Pancreas (tissue), 10 donors: ENCODE data around the gene ATOSA. TPM values are rescaled to one million over a fixed set of nuclear protein-coding genes. Genes with fewer than 3 reads are reported as not detected.

Experiments used
- ATAC-seq, 4 donors: fragments of 200-7000 bp; cut with Tn5 transposase; one replicate each; pipeline versions ENCODE4 v1.8.0 to v1.9.1; 2020; ENCODE audit warnings: mild to moderate bottlenecking in 4 of 4, moderate library complexity in 4 of 4
- DNase-seq, 6 donors: peaks; one replicate each; pipeline ENCODE4 v3.0.0-alpha.2; 2020
- FAIRE-seq: peaks from 2 replicates; lab custom pipeline; 2012; peaks lifted over from hg19 to GRCh38; lab: Jason Lieb, UNC
- H3K27ac ChIP-seq, 4 donors: fragments of 200-600 bp; sonication (generic); 1 replicate in 3 of 4; 2 replicates in 1 of 4; pipeline versions ENCODE4 v1.5.0 to v1.8.0; 2020
- H3K27me3 ChIP-seq, 4 donors: fragments of 200-600 bp; one replicate each; pipeline ENCODE4 v1.8.0; 2021
- H3K36me3 ChIP-seq, 3 donors: fragments of 200-600 bp; sonication (generic) in 1 of 3; one replicate each; pipeline versions ENCODE4 v1.5.0 to v1.8.0; 2020 to 2021
- H3K4me1 ChIP-seq, 3 donors: fragments of 200-600 bp; one replicate each; pipeline ENCODE4 v1.8.0; 2021
- H3K4me3 ChIP-seq, 4 donors: fragments of 200-600 bp; sonication (generic) in 2 of 4; one replicate each; pipeline versions ENCODE4 v1.5.0 to v1.8.0; 2020 to 2021
- H3K9me3 ChIP-seq, 4 donors: fragments of 200-600 bp; one replicate each; pipeline ENCODE4 v1.8.0; 2021
- WGBS, 2 donors: extraction: QIAGEN DNeasy Blood & Tissue Kit; methylation state at CpG; one replicate each; pipeline ENCODE4 v1.1.7; 2013; 5-methylcytosine and 5-hydroxymethylcytosine counted together
- intact Hi-C, 3 donors: fragments of 100-400 bp; cut with DNase I; formaldehyde crosslinking; loops; one replicate each; pipeline versions ENCODE4 v1.11.1 to v1.14.2; 2022
- polyA plus RNA-seq, 2 donors: library from polyadenylated mRNA; stranded (reverse); fragments of 200-250 nt; gene quantifications; one replicate each; pipeline ENCODE4 v1.2.3, GENCODE V29; 2013
- total RNA-seq, 6 donors: library from RNA; stranded (reverse); fragmentation: NEBNext Ultra II Directional in 4 of 6; extraction: Animal tissue kit (Norgen Biotek cat#: 25700) in 4 of 6; gene quantifications; one replicate each; pipeline versions ENCODE4 v1.2.1 to v1.2.4, GENCODE V29; 2021 to 2023
- TF ChIP-seq, protein P1 (sequence below), 4 donors: fragments of 200-600 bp; sonication (generic) in 3 of 4; IDR thresholded peaks; one replicate each; pipeline versions ENCODE4 v1.5.0 to v1.8.0; 2021; ENCODE audit warnings: antibody characterized with exemption in 4 of 4
- donor health status: healthy with polysubstance abuse.
- donor health status: DM: no; HTN: no; CAD: no; lungs with moderate emphysema.
- donor health status: DM: no; HTN: no; CAD: no.
- donor health status: control.
- donor health status: control.
- donor health status: Bipolar disorder and iron deficiency.
- donor health status: DM: yes; HTN: yes; CAD: no.
- donor health status: DM: no; HTN: no; CAD: no.
- donor health status: DM: no; HTN: no; CAD: no.
- donor health status: DM: yes; HTN: yes; CAD: no.

The ATOSA gene
- total and polyA plus RNA-seq, 8 donors, result 24.6 to 48.9 (median 36.6) TPM

- H3K4me3 ChIP-seq, result no peak overlapping the region
- no peak for FAIRE-seq
- no peaks in the 10 kb centered on the region for H3K9me3 ChIP-seq
- no peak for ATAC-seq
- H3K36me3 ChIP-seq, result no peaks in the 10 kb centered on the region
- intact Hi-C loops, result no loop called here
- peaks cover 1 to 8% (median 7%) of the 10 kb centered on the region in 3 donors for H3K4me1 ChIP-seq
- WGBS, 2 donors, result 89% methylated on average over 3 of the region's 3 CpGs
- H3K27me3 ChIP-seq, result no peaks in the 10 kb centered on the region
- no peak overlapping the region for H3K27ac ChIP-seq
- DNase-seq, result no peak
- TF ChIP-seq, protein P1, sequence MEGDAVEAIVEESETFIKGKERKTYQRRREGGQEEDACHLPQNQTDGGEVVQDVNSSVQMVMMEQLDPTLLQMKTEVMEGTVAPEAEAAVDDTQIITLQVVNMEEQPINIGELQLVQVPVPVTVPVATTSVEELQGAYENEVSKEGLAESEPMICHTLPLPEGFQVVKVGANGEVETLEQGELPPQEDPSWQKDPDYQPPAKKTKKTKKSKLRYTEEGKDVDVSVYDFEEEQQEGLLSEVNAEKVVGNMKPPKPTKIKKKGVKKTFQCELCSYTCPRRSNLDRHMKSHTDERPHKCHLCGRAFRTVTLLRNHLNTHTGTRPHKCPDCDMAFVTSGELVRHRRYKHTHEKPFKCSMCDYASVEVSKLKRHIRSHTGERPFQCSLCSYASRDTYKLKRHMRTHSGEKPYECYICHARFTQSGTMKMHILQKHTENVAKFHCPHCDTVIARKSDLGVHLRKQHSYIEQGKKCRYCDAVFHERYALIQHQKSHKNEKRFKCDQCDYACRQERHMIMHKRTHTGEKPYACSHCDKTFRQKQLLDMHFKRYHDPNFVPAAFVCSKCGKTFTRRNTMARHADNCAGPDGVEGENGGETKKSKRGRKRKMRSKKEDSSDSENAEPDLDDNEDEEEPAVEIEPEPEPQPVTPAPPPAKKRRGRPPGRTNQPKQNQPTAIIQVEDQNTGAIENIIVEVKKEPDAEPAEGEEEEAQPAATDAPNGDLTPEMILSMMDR (IDR thresholded peaks at IDR 0.05), result no peak
Observed at GRCh38 chr15:52681441-52681840, 2.3 kb upstream of the ATOSA start.

DNA sequence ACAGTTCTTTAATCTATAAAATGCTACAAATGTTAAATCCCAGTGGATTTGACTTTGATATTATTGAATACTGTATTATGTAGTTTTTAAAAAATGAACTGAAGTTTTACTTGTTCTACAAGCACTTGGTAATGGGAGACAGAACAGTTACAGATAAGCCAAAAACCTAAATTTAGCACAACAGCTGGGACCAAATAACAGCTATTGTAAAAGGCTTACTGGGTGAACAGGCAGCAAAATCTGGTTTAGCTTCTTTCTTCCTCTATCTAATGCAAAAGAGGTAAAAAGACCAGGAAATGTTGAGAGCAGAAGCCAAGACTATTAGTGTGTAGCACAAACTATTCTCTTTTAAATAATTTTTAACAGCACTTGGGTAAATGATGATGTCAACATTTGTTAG lies 1.6 kb upstream of the ATOSA start:
- no peaks in the 10 kb centered on the region for H3K9me3 ChIP-seq
- no peak overlapping the region for H3K4me3 ChIP-seq
- TF ChIP-seq, protein P1 (IDR thresholded peaks at IDR 0.05), result no peak
- no peak overlapping the region for H3K27ac ChIP-seq
- FAIRE-seq, result no peak
- no peaks in the 10 kb centered on the region for H3K27me3 ChIP-seq
- no peaks in the 10 kb centered on the region for H3K36me3 ChIP-seq
- intact Hi-C loops, result no loop called here
- ATAC-seq, result no peak
- H3K4me1 ChIP-seq, result peaks cover 7 to 15% (median 8%) of the 10 kb centered on the region in 3 donors
- DNase-seq, result no peak

GRCh38 chr15:52680041-52680391 lies 828 bp upstream of the ATOSA start:
- TF ChIP-seq, protein P1 (IDR thresholded peaks at IDR 0.05), result no peak
- no peak for ATAC-seq
- no peaks in the 10 kb centered on the region for H3K27me3 ChIP-seq
- H3K27ac ChIP-seq, result no peak overlapping the region
- no peak for FAIRE-seq
- WGBS, 2 donors, result 29 to 39% methylated on average over 3 of the region's 3 CpGs
- H3K9me3 ChIP-seq, result no peaks in the 10 kb centered on the region
- H3K4me1 ChIP-seq, result peaks cover 13 to 17% (median 15%) of the 10 kb centered on the region in 3 donors
- peak overlapping the region in 2 of 4 donors; percentile 80 to 87 for H3K4me3 ChIP-seq
- intact Hi-C loops, result no loop called here
- DNase-seq, result no peak
- peaks cover 0 to 6% (median 0%) of the 10 kb centered on the region in 3 donors for H3K36me3 ChIP-seq

DNA sequence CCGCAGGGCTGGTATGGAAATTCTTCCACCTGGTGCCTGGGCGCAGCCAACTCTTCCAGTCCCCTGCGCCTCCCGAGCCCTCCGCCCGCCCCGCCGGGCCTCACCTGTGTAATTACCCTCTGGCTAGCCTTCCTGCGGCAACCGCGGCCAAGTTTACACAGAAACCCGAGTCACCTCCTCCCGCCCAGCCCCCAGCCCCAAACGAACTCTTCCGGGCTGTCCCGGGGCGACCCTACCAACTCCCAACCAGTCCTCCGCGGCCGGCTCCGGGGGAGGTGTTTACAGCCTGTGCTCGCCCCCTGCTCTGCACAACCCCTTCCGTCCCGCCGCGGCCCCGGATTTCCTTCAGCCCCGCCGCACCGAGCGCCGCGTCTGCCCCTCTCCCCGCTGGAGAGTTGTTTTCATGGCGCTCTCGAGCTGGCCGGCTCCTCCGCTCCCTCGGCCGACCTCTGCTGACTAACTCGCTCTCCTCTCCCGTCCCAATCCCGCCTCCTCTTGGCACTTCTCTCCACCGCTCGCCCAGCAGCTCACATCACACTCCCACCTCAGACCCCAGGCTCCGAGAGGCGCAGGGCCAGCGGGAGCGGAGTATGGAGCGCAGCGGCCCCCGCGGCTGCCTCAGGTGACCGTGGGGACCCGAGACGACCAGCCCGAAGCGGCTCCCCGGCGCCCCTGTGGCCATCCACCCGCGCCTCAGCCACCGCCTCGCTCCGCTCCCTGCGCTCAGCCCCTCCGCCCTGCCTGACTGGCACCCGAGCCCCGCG lies 538 bp downstream of the ATOSA start:
- WGBS, 2 donors, result 1% methylated on average over 65 to 70 of the region's 70 CpGs
- Histone ChIP-seq H3K4me1 (peaks cover 22 to 31% (median 28%) of the 10 kb centered on the region in 3 donors), H3K27me3 (no peaks in the 10 kb centered on the region), H3K4me3 (peak overlapping the region; percentile 71 to 87 (median 82)), H3K9me3 (no peaks in the 10 kb centered on the region), H3K36me3 (peaks cover 0 to 15% (median 0%) of the 10 kb centered on the region in 3 donors), H3K27ac (peak overlapping the region; percentile 96 to 99 (median 96))
- DNase-seq, result peak; percentile 90 to 96 (median 92)
- TF ChIP-seq, protein P1 (IDR thresholded peaks at IDR 0.05), result no peak
- ATAC-seq, result peak; percentile 80 to 81 (median 80)
- no peak for FAIRE-seq
- intact Hi-C loops, result no loop called here
